Gastroesophageal sphincter (tissue), 4 donors: Measurements from ENCODE around the gene DCPS. TPM values are rescaled to one million over a fixed set of nuclear protein-coding genes. Genes with fewer than 3 reads are reported as not detected.

ENCODE experiments used
- ATAC-seq: fragments of 150-250 bp; one replicate; pipeline ENCODE4 v1.9.1; 2016; ENCODE audit warnings: mild to moderate bottlenecking, moderate library complexity
- H3K27ac ChIP-seq, 4 donors: fragments of 200-600 bp; sonication (generic) in 3 of 4; 1 replicate in 3 of 4; 2 replicates in 1 of 4; pipeline ENCODE4 v1.5.1; 2016 to 2019
- H3K27me3 ChIP-seq: fragments of 200-600 bp; sonication (generic); one replicate; pipeline ENCODE4 v1.5.1; 2019
- H3K36me3 ChIP-seq, 2 donors: fragments of 200-600 bp; sonication (generic); one replicate each; pipeline ENCODE4 v1.5.1; 2019; ENCODE audit warnings: control low read depth in 1 of 2
- H3K4me1 ChIP-seq, 3 donors: fragments of 200-600 bp; sonication (generic); 1 replicate in 2 of 3; 2 replicates in 1 of 3; pipeline ENCODE4 v1.5.1; 2016 to 2019; ENCODE audit warnings: control low read depth in 2 of 3
- H3K4me3 ChIP-seq, 2 donors: fragments of 200-600 bp; sonication (generic); one replicate each; pipeline ENCODE4 v1.5.1; 2019; ENCODE audit warnings: mild to moderate bottlenecking in 1 of 2, moderate library complexity in 1 of 2
- H3K9me3 ChIP-seq, 3 donors: fragments of 200-600 bp; sonication (generic); one replicate each; pipeline ENCODE4 v1.5.1; 2017 to 2019; ENCODE audit warnings: control low read depth in 2 of 3
- EP300 ChIP-seq: sonication (generic); formaldehyde crosslinking; IDR thresholded peaks from one replicate; pipeline ENCODE4 v1.6.1; 2017; ENCODE audit warnings: antibody characterized with exemption, mild to moderate bottlenecking
- POLR2A ChIP-seq, 2 donors: fragments of 450-650 bp; IDR thresholded peaks; one replicate each; pipeline ENCODE4 v1.6.1; 2017; ENCODE audit warnings: antibody characterized with exemption in 2 of 2, mild to moderate bottlenecking in 2 of 2, moderate library complexity in 1 of 2
- POLR2AphosphoS5 ChIP-seq: sonication (generic); formaldehyde crosslinking; IDR thresholded peaks from one replicate; pipeline ENCODE4 v1.6.1; 2017; ENCODE audit warnings: antibody characterized with exemption
- WGBS, 2 donors: methylation state at CpG; one replicate each; pipeline ENCODE4 v1.1.5; 2018; ENCODE audit warnings: low coverage in 1 of 2; 5-methylcytosine and 5-hydroxymethylcytosine counted together
- total RNA-seq, 4 donors: library from RNA; depleted of rRNA; stranded (reverse); fragments of >200 nt; gene quantifications; one replicate each; pipeline ENCODE4 v1.1.0, GENCODE V29; 2016
- TF ChIP-seq, protein P1 (sequence below), 4 experiments: fragments of 200-600 bp in 2 of 4; fragments of 450-650 bp in 2 of 4; sonication (generic) in 1 of 4; IDR thresholded peaks; one replicate each; pipeline ENCODE4 v1.5.1; 2017 to 2019; ENCODE audit warnings: antibody characterized with exemption in 4 of 4, mild to moderate bottlenecking in 2 of 4, moderate library complexity in 2 of 4

DCPS gene
- total RNA-seq, 4 donors from 2014 or later = 11.8 to 20.6 (median 15.9) TPM

DNA sequence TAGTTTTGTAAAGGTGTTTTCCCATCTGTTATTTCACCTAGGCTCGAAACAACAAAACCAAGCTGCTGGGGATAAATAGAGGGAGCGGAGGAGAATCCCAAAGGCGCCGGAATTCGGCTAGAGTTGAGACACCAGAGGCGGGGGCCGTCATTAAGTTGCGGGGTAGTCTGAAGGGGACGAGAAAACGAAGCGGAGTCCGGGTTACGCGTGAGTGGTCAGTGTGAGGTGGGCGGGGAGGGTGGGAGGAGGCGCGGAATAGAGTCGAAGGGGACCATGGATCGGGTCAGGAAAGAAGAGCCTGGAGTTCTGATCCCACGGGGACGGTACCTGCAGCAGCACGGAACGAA, 35.5 kb upstream of the DCPS start:
- TF ChIP-seq EP300 (no peak), POLR2A (IDR thresholded peaks at IDR 0.05) (no peak)
- TF ChIP-seq, protein P1, sequence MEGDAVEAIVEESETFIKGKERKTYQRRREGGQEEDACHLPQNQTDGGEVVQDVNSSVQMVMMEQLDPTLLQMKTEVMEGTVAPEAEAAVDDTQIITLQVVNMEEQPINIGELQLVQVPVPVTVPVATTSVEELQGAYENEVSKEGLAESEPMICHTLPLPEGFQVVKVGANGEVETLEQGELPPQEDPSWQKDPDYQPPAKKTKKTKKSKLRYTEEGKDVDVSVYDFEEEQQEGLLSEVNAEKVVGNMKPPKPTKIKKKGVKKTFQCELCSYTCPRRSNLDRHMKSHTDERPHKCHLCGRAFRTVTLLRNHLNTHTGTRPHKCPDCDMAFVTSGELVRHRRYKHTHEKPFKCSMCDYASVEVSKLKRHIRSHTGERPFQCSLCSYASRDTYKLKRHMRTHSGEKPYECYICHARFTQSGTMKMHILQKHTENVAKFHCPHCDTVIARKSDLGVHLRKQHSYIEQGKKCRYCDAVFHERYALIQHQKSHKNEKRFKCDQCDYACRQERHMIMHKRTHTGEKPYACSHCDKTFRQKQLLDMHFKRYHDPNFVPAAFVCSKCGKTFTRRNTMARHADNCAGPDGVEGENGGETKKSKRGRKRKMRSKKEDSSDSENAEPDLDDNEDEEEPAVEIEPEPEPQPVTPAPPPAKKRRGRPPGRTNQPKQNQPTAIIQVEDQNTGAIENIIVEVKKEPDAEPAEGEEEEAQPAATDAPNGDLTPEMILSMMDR (IDR thresholded peaks at IDR 0.05) = no peak
- H3K36me3 ChIP-seq = peaks cover 4 to 56% of the 10 kb centered on the region in 2 donors
- peaks cover 5 to 32% (median 11%) of the 10 kb centered on the region in 3 donors for H3K4me1 ChIP-seq
- peak; percentile 18 for ATAC-seq
- no peaks in the 10 kb centered on the region for H3K27me3 ChIP-seq
- H3K9me3 ChIP-seq = no peaks in the 10 kb centered on the region
- peak overlapping the region; percentile 80 to 95 for H3K4me3 ChIP-seq
- WGBS, 2 donors = 0% methylated on average over 9 to 15 of the region's 23 CpGs
- peak overlapping the region; percentile 91 to 94 (median 92) for H3K27ac ChIP-seq

DNA sequence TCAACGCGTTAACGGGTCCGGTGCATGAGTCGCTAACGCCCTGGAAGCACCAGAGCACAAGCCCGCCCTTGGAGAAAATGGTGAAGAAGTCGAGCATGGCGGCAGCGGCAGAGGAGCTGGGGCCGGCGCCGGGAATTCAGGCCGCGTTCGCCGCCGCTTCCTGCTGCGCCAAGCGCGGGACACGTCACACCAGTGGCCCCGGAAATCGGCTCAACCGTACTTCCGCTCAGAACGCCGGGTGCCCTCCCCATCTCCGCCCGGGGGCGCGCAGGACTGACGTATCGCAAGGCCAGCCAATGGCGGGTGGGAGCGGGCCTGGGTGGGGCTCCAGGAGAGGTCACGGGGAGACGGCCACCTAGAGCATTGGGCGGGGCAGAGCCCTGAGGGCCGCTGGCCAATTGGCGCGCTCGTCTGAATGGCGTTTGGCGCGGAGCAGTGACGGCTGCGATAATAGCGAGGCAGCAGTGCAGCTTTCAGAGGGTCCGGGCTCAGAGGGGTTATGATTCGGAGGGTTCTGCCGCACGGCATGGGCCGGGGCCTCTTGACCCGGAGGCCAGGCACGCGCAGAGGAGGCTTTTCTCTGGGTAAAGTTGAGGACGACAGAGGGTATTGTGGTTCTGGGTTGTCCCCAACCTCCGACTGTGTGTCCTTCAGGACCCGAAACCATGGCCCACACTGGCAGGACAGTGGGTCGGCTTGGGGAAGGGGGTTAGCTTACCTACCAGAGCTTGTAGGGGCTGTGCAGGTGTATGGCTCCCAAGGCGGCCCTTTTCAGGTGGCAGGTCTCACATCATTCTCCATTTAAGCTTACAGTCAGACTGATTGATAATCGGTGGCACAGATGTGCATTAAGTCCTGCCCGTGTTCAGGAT, 34.9 kb upstream of the DCPS start, which contains the start of the genes FOXRED1 and SRPRA:
TSS of gene FOXRED1 (plus strand) at position 447 of the 872 bp plus-strand sequence. CDS start at position 500, 53 bp downstream.
TSS of gene SRPRA (minus strand) at position 188 of the 872 bp plus-strand sequence. CDS start at position 97, 91 bp downstream.
- WGBS, 2 donors = 0 to 2% methylated on average over 2 to 6 of the region's 64 CpGs
- peak within 1 kb of the TSS; percentile 91 to 94 (median 92) for H3K27ac ChIP-seq
- ATAC-seq = peak; percentile 100
- peaks cover 4 to 56% of the 10 kb centered on the region in 2 donors for H3K36me3 ChIP-seq
- TF ChIP-seq POLR2AphosphoS5 (peak; percentile 93), EP300 (no peak), POLR2A (IDR thresholded peaks at IDR 0.05) (peak; percentile 73 to 85)
- TF ChIP-seq, protein P1 (IDR thresholded peaks at IDR 0.05) = no peak
- H3K9me3 ChIP-seq = no peaks in the 10 kb centered on the region
- peaks cover 5 to 32% (median 11%) of the 10 kb centered on the region in 3 donors for H3K4me1 ChIP-seq
- no peaks in the 10 kb centered on the region for H3K27me3 ChIP-seq
- H3K4me3 ChIP-seq = peak within 1 kb of the TSS; percentile 80 to 95

DNA sequence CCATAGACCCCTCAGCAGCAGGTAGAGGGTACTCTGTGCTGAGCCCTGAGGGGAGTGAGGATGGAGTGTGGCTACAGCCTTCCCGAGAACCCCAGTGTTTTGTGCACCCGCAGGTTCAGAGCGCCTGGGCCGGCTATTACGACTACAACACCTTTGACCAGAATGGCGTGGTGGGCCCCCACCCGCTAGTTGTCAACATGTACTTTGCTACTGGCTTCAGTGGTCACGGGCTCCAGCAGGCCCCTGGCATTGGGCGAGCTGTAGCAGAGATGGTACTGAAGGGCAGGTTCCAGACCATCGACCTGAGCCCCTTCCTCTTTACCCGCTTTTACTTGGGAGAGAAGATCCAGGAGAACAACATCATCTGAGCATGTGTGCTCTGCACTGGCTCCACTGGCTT, 26.5 kb upstream of the DCPS start:
- Histone ChIP-seq H3K9me3 (no peaks in the 10 kb centered on the region), H3K27ac (no peak overlapping the region), H3K27me3 (no peaks in the 10 kb centered on the region), H3K4me1 (peaks cover 0 to 17% (median 6%) of the 10 kb centered on the region in 3 donors), H3K4me3 (no peak overlapping the region), H3K36me3 (peaks cover 0 to 59% of the 10 kb centered on the region in 2 donors)
- TF ChIP-seq POLR2AphosphoS5 (no peak), POLR2A (IDR thresholded peaks at IDR 0.05) (no peak), EP300 (no peak)
- TF ChIP-seq, protein P1 (IDR thresholded peaks at IDR 0.05) = no peak
- 93% methylated on average over 8 of the region's 11 CpGs; no CpG with 5 or more reads in 1 of the 2 donors for WGBS, 2 donors
- ATAC-seq = no peak

DNA sequence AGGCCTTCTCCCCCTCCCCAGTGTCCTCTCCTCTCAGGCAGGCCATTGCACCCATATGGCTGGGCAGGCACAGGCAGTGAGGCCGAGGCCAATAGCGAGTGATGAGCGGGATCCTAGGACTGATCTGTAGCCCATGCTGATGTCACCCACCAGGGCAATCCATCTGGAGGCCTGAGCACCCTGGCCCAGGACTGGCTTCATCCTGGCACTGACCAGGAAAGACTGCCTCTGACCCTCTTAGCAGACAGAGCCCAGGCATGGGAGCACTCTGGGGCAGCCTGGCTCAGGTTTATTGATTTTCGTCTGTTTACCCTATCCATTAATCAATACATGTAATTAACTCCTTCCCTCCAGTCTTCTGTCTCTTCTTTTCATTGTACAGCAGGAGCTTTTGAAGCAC, 26.1 kb upstream of the DCPS start:
- H3K4me3 ChIP-seq = no peak overlapping the region
- no peak for ATAC-seq
- H3K4me1 ChIP-seq = peaks cover 0 to 20% (median 9%) of the 10 kb centered on the region in 3 donors
- no peaks in the 10 kb centered on the region for H3K9me3 ChIP-seq
- no peak overlapping the region for H3K27ac ChIP-seq
- TF ChIP-seq POLR2A (IDR thresholded peaks at IDR 0.05) (no peak), EP300 (no peak), POLR2AphosphoS5 (no peak)
- TF ChIP-seq, protein P1 (IDR thresholded peaks at IDR 0.05) = no peak
- 83 to 84% methylated on average over 1 to 2 of the region's 4 CpGs for WGBS, 2 donors
- peaks cover 0 to 54% of the 10 kb centered on the region in 2 donors for H3K36me3 ChIP-seq
- no peaks in the 10 kb centered on the region for H3K27me3 ChIP-seq
